H9 (cell line): ENCODE data around the gene LAMTOR5. TPM values are rescaled to one million over a fixed set of nuclear protein-coding genes. Genes with fewer than 3 reads are reported as not detected.

Source experiments
- DNase-seq: peaks from one replicate; pipeline ENCODE4 v3.0.0-alpha.2; 2017
- H2AFZ ChIP-seq: one replicate; pipeline ENCODE4 v1.6.1; 2013; ENCODE audit warnings: mild to moderate bottlenecking, low read length, control low read depth, moderate library complexity
- H2AK5ac ChIP-seq: 2 replicates; pipeline ENCODE4 v1.6.1; 2013; ENCODE audit warnings: low read length, control low read depth, mixed read lengths; ENCODE audit not compliant: insufficient read length
- H2BK120ac ChIP-seq: one replicate; pipeline ENCODE4 v1.6.1; 2013; ENCODE audit warnings: low read depth, mild to moderate bottlenecking, low read length, control low read depth, inconsistent platforms; ENCODE audit not compliant: poor library complexity, severe bottlenecking
- H2BK12ac ChIP-seq: 2 replicates; pipeline ENCODE4 v1.6.1; 2013; ENCODE audit warnings: low read length, control low read depth, mixed read lengths, low read depth; ENCODE audit not compliant: insufficient read length
- H2BK15ac ChIP-seq: 2 replicates; pipeline ENCODE4 v1.6.1; 2013; ENCODE audit warnings: low read depth, low read length, control low read depth
- H2BK20ac ChIP-seq: one replicate; pipeline ENCODE4 v1.6.1; 2013; ENCODE audit warnings: low read depth, mild to moderate bottlenecking, low read length, control low read depth, inconsistent platforms; ENCODE audit not compliant: poor library complexity, severe bottlenecking
- H2BK5ac ChIP-seq: 2 replicates; pipeline ENCODE4 v1.6.1; 2013; ENCODE audit warnings: low read length, control low read depth, mixed read lengths; ENCODE audit not compliant: insufficient read length
- H3K14ac ChIP-seq: 2 replicates; pipeline ENCODE4 v1.6.1; 2013; ENCODE audit warnings: low read length, control low read depth; ENCODE audit not compliant: insufficient read depth
- H3K18ac ChIP-seq: 2 replicates; pipeline ENCODE4 v1.6.1; 2013; ENCODE audit warnings: low read depth, mild to moderate bottlenecking, mixed read lengths, low read length, control low read depth; ENCODE audit not compliant: insufficient read length
- H3K23ac ChIP-seq: 2 replicates; pipeline ENCODE4 v1.6.1; 2013; ENCODE audit warnings: low read length, control low read depth, mixed read lengths, low read depth; ENCODE audit not compliant: insufficient read length
- H3K23me2 ChIP-seq: 2 replicates; pipeline ENCODE4 v1.6.1; 2013; ENCODE audit warnings: low read depth, mild to moderate bottlenecking, mixed read lengths, low read length, control low read depth; ENCODE audit not compliant: insufficient read length, poor library complexity, severe bottlenecking
- H3K27ac ChIP-seq: 2 replicates; pipeline ENCODE4 v1.5.1; 2013; ENCODE audit warnings: low read length, control low read depth, mixed read lengths, low read depth; ENCODE audit not compliant: insufficient read length
- H3K27me3 ChIP-seq: 2 replicates; pipeline ENCODE4 v1.6.1; 2013; ENCODE audit warnings: low read length, control low read depth, inconsistent platforms; ENCODE audit not compliant: insufficient read depth
- H3K4ac ChIP-seq: 2 replicates; pipeline ENCODE4 v1.6.1; 2013; ENCODE audit warnings: low read depth, mild to moderate bottlenecking, control low read depth, inconsistent platforms, low read length, moderate library complexity
- H3K4me1 ChIP-seq: 2 replicates; pipeline ENCODE4 v1.6.1; 2013; ENCODE audit warnings: low read length, control low read depth, inconsistent platforms; ENCODE audit not compliant: insufficient read depth
- H3K4me2 ChIP-seq: 2 replicates; pipeline ENCODE4 v1.6.1; 2013; ENCODE audit warnings: low read length, control low read depth, mixed read lengths; ENCODE audit not compliant: insufficient read length, insufficient read depth
- H3K56ac ChIP-seq: 2 replicates; pipeline ENCODE4 v1.6.1; 2013; ENCODE audit warnings: low read depth, mild to moderate bottlenecking, mixed read lengths, low read length, control low read depth; ENCODE audit not compliant: insufficient read length
- H3K79me1 ChIP-seq: 2 replicates; pipeline ENCODE4 v1.6.1; 2013; ENCODE audit warnings: low read depth, mild to moderate bottlenecking, moderate library complexity, low read length, control low read depth, inconsistent platforms; ENCODE audit not compliant: insufficient read depth, poor library complexity, severe bottlenecking
- H3K79me2 ChIP-seq: 2 replicates; pipeline ENCODE4 v1.6.1; 2013; ENCODE audit warnings: low read length, control low read depth, inconsistent platforms; ENCODE audit not compliant: insufficient read depth
- H3K9ac ChIP-seq: 2 replicates; pipeline ENCODE4 v1.6.1; 2013; ENCODE audit warnings: low read length, control low read depth, mixed read lengths; ENCODE audit not compliant: insufficient read length; ENCODE audit errors: extremely low read depth
- H3K9me3 ChIP-seq: one replicate; pipeline ENCODE4 v1.6.1; 2013; ENCODE audit warnings: low read depth, low read length, inconsistent platforms; ENCODE audit not compliant: control insufficient read depth
- H3T11ph ChIP-seq: one replicate; pipeline ENCODE4 v1.6.1; 2013; ENCODE audit warnings: mild to moderate bottlenecking, low read length, control low read depth, inconsistent platforms
- H4K20me1 ChIP-seq: one replicate; pipeline ENCODE4 v1.6.1; 2013; ENCODE audit not compliant: control insufficient read depth, insufficient read length, insufficient read depth
- H4K5ac ChIP-seq: 2 replicates; pipeline ENCODE4 v1.6.1; 2013; ENCODE audit warnings: low read depth, mild to moderate bottlenecking, mixed read lengths, low read length, control low read depth; ENCODE audit not compliant: insufficient read length
- H4K8ac ChIP-seq: replicated peaks from 2 replicates; pipeline ENCODE4 v1.6.1; 2013; ENCODE audit warnings: low read length, control low read depth, mixed read lengths, low read depth; ENCODE audit not compliant: insufficient read length
- H4K91ac ChIP-seq: 2 replicates; pipeline ENCODE4 v1.6.1; 2013; ENCODE audit warnings: low read depth, mild to moderate bottlenecking, moderate library complexity, mixed read lengths, low read length, control low read depth; ENCODE audit not compliant: insufficient read length
- H3K27ac Mint-ChIP-seq, 3 experiments: 2 replicates in 2 of 3; 3 replicates in 1 of 3; pipeline ENCODE4 v1.8.0; 2020 to 2021; ENCODE audit warnings: mixed read lengths in 3 of 3, mild to moderate bottlenecking in 1 of 3, moderate library complexity in 1 of 3
- H3K27me3 Mint-ChIP-seq: 2 replicates; pipeline ENCODE4 v1.8.0; 2021; ENCODE audit warnings: low read depth, mild to moderate bottlenecking, moderate library complexity, mixed read lengths
- H3K36me3 Mint-ChIP-seq, 3 experiments: 2 replicates in 2 of 3; 3 replicates in 1 of 3; pipeline ENCODE4 v1.8.0; 2020 to 2021; ENCODE audit warnings: low read depth in 3 of 3, mixed read lengths in 3 of 3; ENCODE audit not compliant: insufficient read depth in 1 of 3
- H3K4me1 Mint-ChIP-seq, 2 experiments: 2 replicates each; pipeline ENCODE4 v1.8.0; 2020; ENCODE audit warnings: mixed read lengths in 2 of 2
- H3K4me3 Mint-ChIP-seq, 2 experiments: 2 replicates in 1 of 2; 3 replicates in 1 of 2; pipeline ENCODE4 v1.8.0; 2020 to 2021; ENCODE audit warnings: mild to moderate bottlenecking in 2 of 2, mixed read lengths in 2 of 2, moderate library complexity in 1 of 2
- H3K9me3 Mint-ChIP-seq, 2 experiments: 2 replicates in 1 of 2; 3 replicates in 1 of 2; pipeline ENCODE4 v1.8.0; 2020; ENCODE audit warnings: mild to moderate bottlenecking in 2 of 2, mixed read lengths in 2 of 2, moderate library complexity in 1 of 2
- WGBS: extraction: QIAGEN DNeasy Blood & Tissue Kit; methylation state at CpG from one replicate; pipeline ENCODE4 v1.1.7; 2013; ENCODE audit warnings: missing lambda C conversion rate, low lambda C conversion rate, mixed read lengths; ENCODE audit not compliant: insufficient read length; ENCODE audit errors: extremely low coverage; 5-methylcytosine and 5-hydroxymethylcytosine counted together
- total RNA-seq: library from RNA; stranded (reverse); gene quantifications from 2 replicates; pipeline ENCODE4 v1.2.1, GENCODE V29; 2021
- TF ChIP-seq, protein P1 (sequence below): fragments of 200-600 bp; sonication (generic); conservative IDR thresholded peaks from 3 replicates; pipeline ENCODE4 v1.8.0; 2021; ENCODE audit warnings: antibody characterized with exemption, mild to moderate bottlenecking

The LAMTOR5 gene
- total RNA-seq, 1 experiment from 2014 or later: 108 TPM

DNA sequence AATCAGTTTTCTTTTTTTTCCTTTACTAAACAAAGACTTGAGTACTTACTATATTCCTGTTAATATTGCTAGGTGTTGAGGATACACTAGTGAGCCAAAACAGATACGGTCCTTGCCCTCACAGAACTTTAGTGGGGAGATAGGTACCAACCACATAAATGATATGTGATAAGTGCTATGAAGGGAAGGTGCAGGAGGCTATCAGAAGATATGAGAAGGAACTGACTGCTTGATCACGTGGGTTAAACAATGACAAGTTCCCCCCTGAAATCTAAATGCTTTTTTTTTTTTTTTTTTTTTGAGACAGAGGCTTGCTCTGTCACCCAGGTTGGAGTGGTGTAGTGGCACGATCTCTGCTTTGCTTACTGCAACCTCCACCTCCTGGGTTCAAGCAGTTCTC is 43.3 kb downstream of the LAMTOR5 start:
- peaks cover 7 to 38% (median 34%) of the 10 kb centered on the region in 3 experiments; a peak in 6 of 7 replicates for H3K36me3 Mint-ChIP-seq
- no peak overlapping the region for H3K18ac ChIP-seq
- no peak overlapping the region for H3K4me2 ChIP-seq
- no peak overlapping the region for H3K4me3 Mint-ChIP-seq
- no peak overlapping the region for H3K9ac ChIP-seq
- no peak overlapping the region for H2AK5ac ChIP-seq
- H3K27me3 Mint-ChIP-seq: no peaks in the 10 kb centered on the region
- no peaks in the 10 kb centered on the region for H3K23me2 ChIP-seq
- no peak overlapping the region for H4K5ac ChIP-seq
- H3K23ac ChIP-seq: no peak overlapping the region
- H3K4me1 ChIP-seq: no peaks in the 10 kb centered on the region
- H2BK20ac ChIP-seq: no peak overlapping the region
- H3K9me3 ChIP-seq: no peaks in the 10 kb centered on the region
- no peak overlapping the region for H2AFZ ChIP-seq
- H3T11ph ChIP-seq: no peak overlapping the region
- no peak overlapping the region for H4K8ac ChIP-seq
- H2BK15ac ChIP-seq: no peak overlapping the region
- no peaks in the 10 kb centered on the region for H3K27me3 ChIP-seq
- no peak for DNase-seq
- no peaks in the 10 kb centered on the region for H4K20me1 ChIP-seq
- no peak overlapping the region for H3K4ac ChIP-seq
- H3K27ac ChIP-seq: no peak overlapping the region
- H2BK120ac ChIP-seq: no peak overlapping the region
- H3K56ac ChIP-seq: no peak overlapping the region
- H3K79me1 ChIP-seq: peaks cover 8% of the 10 kb centered on the region
- no peak overlapping the region for H2BK12ac ChIP-seq
- no peaks in the 10 kb centered on the region for H3K4me1 Mint-ChIP-seq
- no CpG with 5 or more reads among the region's 3 CpGs for WGBS
- H3K79me2 ChIP-seq: no peaks in the 10 kb centered on the region; the same call in 1 of the 2 replicates
- no peak overlapping the region for H2BK5ac ChIP-seq
- H3K27ac Mint-ChIP-seq: no peak overlapping the region
- no peaks in the 10 kb centered on the region for H3K9me3 Mint-ChIP-seq
- TF ChIP-seq, protein P1, sequence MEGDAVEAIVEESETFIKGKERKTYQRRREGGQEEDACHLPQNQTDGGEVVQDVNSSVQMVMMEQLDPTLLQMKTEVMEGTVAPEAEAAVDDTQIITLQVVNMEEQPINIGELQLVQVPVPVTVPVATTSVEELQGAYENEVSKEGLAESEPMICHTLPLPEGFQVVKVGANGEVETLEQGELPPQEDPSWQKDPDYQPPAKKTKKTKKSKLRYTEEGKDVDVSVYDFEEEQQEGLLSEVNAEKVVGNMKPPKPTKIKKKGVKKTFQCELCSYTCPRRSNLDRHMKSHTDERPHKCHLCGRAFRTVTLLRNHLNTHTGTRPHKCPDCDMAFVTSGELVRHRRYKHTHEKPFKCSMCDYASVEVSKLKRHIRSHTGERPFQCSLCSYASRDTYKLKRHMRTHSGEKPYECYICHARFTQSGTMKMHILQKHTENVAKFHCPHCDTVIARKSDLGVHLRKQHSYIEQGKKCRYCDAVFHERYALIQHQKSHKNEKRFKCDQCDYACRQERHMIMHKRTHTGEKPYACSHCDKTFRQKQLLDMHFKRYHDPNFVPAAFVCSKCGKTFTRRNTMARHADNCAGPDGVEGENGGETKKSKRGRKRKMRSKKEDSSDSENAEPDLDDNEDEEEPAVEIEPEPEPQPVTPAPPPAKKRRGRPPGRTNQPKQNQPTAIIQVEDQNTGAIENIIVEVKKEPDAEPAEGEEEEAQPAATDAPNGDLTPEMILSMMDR: no peak
- no peak overlapping the region for H4K91ac ChIP-seq
- no peak overlapping the region for H3K14ac ChIP-seq
